Measurements from ENCODE around the gene VPS13D.

GRCh38 chr1:12506281-12507280 is 276.8 kb downstream of the VPS13D start:
- TF ChIP-seq, protein P1, sequence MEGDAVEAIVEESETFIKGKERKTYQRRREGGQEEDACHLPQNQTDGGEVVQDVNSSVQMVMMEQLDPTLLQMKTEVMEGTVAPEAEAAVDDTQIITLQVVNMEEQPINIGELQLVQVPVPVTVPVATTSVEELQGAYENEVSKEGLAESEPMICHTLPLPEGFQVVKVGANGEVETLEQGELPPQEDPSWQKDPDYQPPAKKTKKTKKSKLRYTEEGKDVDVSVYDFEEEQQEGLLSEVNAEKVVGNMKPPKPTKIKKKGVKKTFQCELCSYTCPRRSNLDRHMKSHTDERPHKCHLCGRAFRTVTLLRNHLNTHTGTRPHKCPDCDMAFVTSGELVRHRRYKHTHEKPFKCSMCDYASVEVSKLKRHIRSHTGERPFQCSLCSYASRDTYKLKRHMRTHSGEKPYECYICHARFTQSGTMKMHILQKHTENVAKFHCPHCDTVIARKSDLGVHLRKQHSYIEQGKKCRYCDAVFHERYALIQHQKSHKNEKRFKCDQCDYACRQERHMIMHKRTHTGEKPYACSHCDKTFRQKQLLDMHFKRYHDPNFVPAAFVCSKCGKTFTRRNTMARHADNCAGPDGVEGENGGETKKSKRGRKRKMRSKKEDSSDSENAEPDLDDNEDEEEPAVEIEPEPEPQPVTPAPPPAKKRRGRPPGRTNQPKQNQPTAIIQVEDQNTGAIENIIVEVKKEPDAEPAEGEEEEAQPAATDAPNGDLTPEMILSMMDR (IDR thresholded peaks at IDR 0.05) = no peak
- no peak for TF ChIP-seq POLR2A (IDR thresholded peaks at IDR 0.05)

All from testis (tissue), 2 donors.